A549 treated with CORT108297 at 1 μM for 4 hours (cell line): ENCODE measurements around the gene AADAT. TPM values are rescaled to one million over a fixed set of nuclear protein-coding genes. Genes with fewer than 3 reads are reported as not detected.

ENCODE experiments used
- total RNA-seq: library from RNA; stranded (reverse); fragments of 200-300 nt; extraction: Qiagen RNA extraction; gene quantifications from 5 replicates; pipeline ENCODE4 v1.2.3, GENCODE V29; 2022

AADAT gene
- total RNA-seq, result 8.5 to 9.8 TPM (median 8.9 TPM) in 5 replicates

DNA sequence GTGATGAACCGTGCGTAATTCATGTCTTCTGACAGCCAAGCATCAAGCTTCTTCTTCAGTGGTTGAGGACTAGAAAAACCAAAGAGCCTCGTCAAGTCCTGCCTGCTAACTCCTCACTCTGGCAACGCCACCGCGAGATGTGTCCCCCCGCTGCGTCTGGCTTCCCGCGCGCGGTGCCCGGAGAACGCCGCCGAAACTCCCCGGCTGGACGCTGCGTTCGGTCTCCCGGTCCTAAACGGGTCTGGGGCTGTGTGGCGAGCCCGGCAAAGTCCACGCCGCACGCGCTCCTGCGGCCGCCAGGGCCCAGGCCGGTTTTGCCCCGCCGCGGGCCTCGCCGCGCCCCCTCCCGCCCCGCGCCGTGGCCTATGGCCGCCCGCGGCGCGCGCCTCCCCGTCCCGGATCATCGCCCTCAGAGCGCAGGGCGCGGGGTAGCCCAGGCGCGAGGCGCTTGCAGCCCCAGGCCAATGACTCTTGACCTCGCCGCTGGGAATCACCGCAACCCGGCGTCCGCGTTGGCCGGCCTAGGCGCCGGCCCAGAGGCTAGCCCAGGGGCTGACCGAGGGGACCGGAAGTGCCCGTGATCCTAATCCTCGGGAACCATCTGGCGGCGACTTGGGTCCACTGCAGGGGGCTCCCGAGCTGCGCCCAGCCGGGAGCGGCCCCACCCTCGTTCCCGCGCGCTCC, at the start of gene AADAT:
Gene AADAT, minus strand, starts transcription at position 289 of the 684 bp plus-strand sequence. Its CDS starts 266 bp downstream, at position 23.

DNA sequence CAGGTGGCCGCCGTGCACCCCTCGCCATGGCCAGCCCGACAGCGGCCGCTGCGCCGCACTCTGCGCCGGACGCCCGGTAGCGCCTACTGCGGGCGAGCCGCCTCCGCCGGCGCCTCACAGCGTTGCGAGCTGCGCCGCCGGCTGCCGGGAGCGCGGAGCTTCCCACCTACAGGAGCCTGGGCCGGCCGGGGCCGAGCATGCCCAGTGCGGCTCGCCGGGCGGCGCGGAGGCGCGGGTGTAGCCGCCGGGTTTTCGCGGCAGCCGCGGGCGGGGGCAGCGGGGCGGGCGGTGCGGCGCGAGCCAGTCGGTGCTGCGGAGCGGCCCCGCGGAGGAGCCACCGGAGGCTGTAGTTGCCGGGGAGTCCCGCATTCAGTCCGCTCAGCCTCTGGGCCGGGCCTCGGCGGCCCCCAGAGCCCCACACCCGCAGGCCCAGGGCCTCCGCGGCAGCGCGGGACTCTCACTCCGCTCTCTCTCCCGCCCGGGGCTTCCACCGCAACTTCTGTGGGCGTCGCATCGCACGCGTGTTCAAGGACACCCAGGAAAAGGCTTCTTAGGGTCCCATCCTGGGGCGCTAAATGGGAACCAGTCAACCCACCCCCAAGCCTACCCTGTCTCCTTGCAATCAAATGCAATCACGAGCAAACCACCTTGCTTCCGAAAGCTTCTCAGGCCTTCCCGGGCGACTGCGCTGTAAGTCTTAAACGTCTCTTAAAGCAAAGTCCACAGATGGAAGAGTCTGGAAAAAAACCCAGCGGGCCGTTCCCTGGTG, 63.3 kb downstream of the AADAT start, which contains the start of gene MFAP3L:
Gene MFAP3L, minus strand, starts transcription at position 143 of the 769 bp plus-strand sequence. CDS start 20,518 bp downstream, outside the sequence.

Other genes with a start within 250 kb of the AADAT start
- 4.1 to 5.4 TPM (median 4.5 TPM) in 5 replicates for gene MFAP3L, start 63.6 kb downstream of the AADAT start, total RNA-seq